Osteocyte (in vitro differentiated cells): ENCODE results near the gene STEAP3. TPM values are rescaled to one million over a fixed set of nuclear protein-coding genes. Genes with fewer than 3 reads are reported as not detected.

ENCODE experiments used
- DNase-seq: peaks from one replicate; pipeline ENCODE4 v3.0.0; 2021; ENCODE audit warnings: mixed read lengths; ENCODE audit not compliant: unreplicated experiment; ENCODE audit errors: extremely low spot score
- H3K27ac Mint-ChIP-seq: one replicate; pipeline ENCODE4 v1.8.0; 2021; ENCODE audit warnings: mild to moderate bottlenecking, mixed read lengths; ENCODE audit not compliant: unreplicated experiment
- H3K27me3 Mint-ChIP-seq: one replicate; pipeline ENCODE4 v1.8.0; 2021; ENCODE audit warnings: mixed read lengths; ENCODE audit not compliant: unreplicated experiment
- H3K36me3 Mint-ChIP-seq: one replicate; pipeline ENCODE4 v1.8.0; 2021; ENCODE audit warnings: mixed read lengths; ENCODE audit not compliant: unreplicated experiment
- H3K4me1 Mint-ChIP-seq: one replicate; pipeline ENCODE4 v1.8.0; 2021; ENCODE audit warnings: mixed read lengths; ENCODE audit not compliant: unreplicated experiment
- H3K4me3 Mint-ChIP-seq: one replicate; pipeline ENCODE4 v1.8.0; 2021; ENCODE audit warnings: mild to moderate bottlenecking, moderate library complexity, mixed read lengths; ENCODE audit not compliant: unreplicated experiment
- H3K9me3 Mint-ChIP-seq: one replicate; pipeline ENCODE4 v1.8.0; 2021; ENCODE audit warnings: mixed read lengths; ENCODE audit not compliant: unreplicated experiment
- CTCF ChIP-seq: fragments of 200-600 bp; sonication (generic); IDR thresholded peaks from 2 replicates; pipeline ENCODE4 v1.5.0; 2021; ENCODE audit warnings: antibody characterized with exemption, mild to moderate bottlenecking, moderate library complexity
- total RNA-seq: library from RNA; stranded (reverse); gene quantifications from 2 replicates; pipeline ENCODE4 v1.2.1, GENCODE V29; 2021

STEAP3 gene
- total RNA-seq, 1 donor from 2014 or later = 19.3 TPM

DNA sequence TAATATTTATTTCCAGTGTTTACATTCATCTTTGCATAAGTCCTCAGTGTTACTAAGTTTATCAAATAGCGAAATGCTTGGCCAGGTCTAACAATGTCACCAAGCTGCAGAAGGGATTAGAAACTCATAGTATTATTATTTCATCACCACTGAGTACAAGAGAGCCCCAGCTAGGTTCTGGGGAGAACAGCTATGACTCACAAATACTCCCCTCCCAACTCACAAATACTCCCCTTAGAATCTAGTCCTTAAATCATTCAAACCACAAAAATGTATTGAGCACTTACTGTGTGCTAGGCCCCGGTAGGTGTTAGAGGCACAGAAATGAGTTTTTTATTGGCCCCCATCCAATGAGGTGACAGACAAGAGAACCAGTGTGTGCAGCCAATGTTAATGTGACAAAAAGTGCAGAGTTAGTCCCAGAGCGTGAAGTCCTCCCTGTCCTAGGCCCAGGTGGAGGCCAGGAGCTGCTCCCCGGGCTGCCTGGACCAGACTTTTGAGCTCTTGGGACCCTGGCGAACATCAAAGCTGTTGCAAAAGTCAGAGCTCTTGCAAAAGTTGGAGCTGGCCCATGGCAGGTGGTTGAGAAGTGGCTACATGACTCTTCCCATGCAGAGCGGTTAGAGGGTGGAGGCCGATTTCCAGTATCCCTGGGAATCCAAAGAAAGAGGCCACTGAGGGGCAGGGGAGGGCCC lies 9.8 kb downstream of the STEAP3 start:
- Mint-ChIP-seq H3K27me3 (no peaks in the 10 kb centered on the region), H3K36me3 (no peaks in the 10 kb centered on the region), H3K9me3 (no peaks in the 10 kb centered on the region), H3K4me3 (no peak overlapping the region), H3K27ac (no peak overlapping the region), H3K4me1 (peaks cover 54% of the 10 kb centered on the region)
- no peak for TF ChIP-seq CTCF
- DNase-seq = no peak

- Mint-ChIP-seq H3K36me3 (no peaks in the 10 kb centered on the region), H3K27ac (no peak overlapping the region), H3K9me3 (no peaks in the 10 kb centered on the region), H3K27me3 (no peaks in the 10 kb centered on the region), H3K4me3 (no peak overlapping the region), H3K4me1 (peaks cover 53% of the 10 kb centered on the region)
- peak; percentile 47 for TF ChIP-seq CTCF
- no peak for DNase-seq
Measured at GRCh38 chr2:119234021-119235019, 10.7 kb downstream of the STEAP3 start.

- peaks cover 48% of the 10 kb centered on the region for H3K4me1 Mint-ChIP-seq
- no peaks in the 10 kb centered on the region for H3K9me3 Mint-ChIP-seq
- TF ChIP-seq CTCF = no peak
- no peak overlapping the region for H3K4me3 Mint-ChIP-seq
- H3K36me3 Mint-ChIP-seq = no peaks in the 10 kb centered on the region
- no peak overlapping the region for H3K27ac Mint-ChIP-seq
- H3K27me3 Mint-ChIP-seq = no peaks in the 10 kb centered on the region
- DNase-seq = no peak
Measured at GRCh38 chr2:119236796-119237195, 13.2 kb downstream of the STEAP3 start.

DNA sequence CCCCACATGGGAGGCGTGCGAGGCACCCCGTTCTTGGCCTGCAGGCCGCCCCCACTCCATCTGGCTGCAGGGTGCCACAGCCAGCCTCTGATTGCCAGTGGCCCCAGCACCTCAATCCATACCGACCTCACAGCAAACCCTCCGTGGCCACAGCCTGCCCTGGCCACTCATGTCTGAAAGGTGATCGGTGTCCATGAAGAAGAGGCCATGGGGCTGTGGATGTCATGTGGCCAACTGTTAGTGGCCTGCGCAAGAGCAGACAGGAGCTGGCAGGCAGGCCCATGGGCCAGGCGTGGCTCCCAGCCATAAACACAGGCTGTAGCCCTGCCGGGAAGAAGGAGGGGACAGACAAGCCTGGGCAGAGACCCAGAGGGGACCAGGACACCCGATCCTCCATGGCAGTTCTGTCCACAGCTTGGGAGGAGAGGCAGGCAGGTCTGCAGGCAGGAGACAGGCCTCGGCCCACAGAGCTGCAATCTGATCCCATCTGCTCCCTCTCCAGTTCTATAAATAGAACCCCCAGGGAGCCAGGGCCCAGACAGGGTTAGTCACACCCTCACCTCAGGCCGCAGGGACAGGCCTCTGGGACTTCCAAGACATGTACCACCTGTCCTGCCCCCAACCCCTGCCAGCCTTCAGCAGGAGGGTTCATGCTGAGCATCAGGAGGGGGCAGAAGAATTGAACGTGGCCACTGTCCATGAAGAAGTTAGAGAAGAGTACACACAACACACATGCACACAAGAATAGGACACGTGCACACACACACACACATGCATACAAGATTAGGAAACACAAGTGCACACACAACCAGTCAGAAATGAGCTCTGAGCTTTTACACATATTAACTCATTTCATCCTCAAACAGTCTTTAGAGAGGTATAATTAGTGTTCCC lies 16.9 kb downstream of the STEAP3 start:
- no peaks in the 10 kb centered on the region for H3K27me3 Mint-ChIP-seq
- no peak for TF ChIP-seq CTCF
- H3K27ac Mint-ChIP-seq = peak overlapping the region; percentile 88
- H3K4me1 Mint-ChIP-seq = peaks cover 29% of the 10 kb centered on the region
- H3K4me3 Mint-ChIP-seq = no peak overlapping the region
- H3K9me3 Mint-ChIP-seq = no peaks in the 10 kb centered on the region
- no peak for DNase-seq
- no peaks in the 10 kb centered on the region for H3K36me3 Mint-ChIP-seq
